ENCODE results near the gene FOLH1.
"Not testable (repeated sequence)": the region's sequence is repeated elsewhere in the genome, so short reads cannot be mapped to it uniquely, and the experiment has no call there.

Gene FOLH1

GRCh38 chr11:49213026-49213560 is 4.7 kb upstream of the FOLH1 start:
- TF ChIP-seq MYC (IDR thresholded peaks at IDR 0.05; ENCODE audit: low read depth, low read length), result no peak
- no peak for TF ChIP-seq MAX (IDR thresholded peaks at IDR 0.05; ENCODE audit: low read depth, low read length)
- no peak for TF ChIP-seq CTCF (IDR thresholded peaks at IDR 0.05; ENCODE audit: low read depth, low read length)
- no peak for TF ChIP-seq POLR2A (IDR thresholded peaks at IDR 0.05; ENCODE audit: extremely low read depth, insufficient read length)
- DNase-seq (ENCODE audit: low read depth), result no peak
- H3K4me3 ChIP-seq (ENCODE audit: low read depth, low read length), result no peak overlapping the region

GRCh38 chr11:49206999-49207398 is 1.4 kb downstream of the FOLH1 start:
- not testable (repeated sequence) for DNase-seq (ENCODE audit: low read depth); H3K4me3 ChIP-seq (ENCODE audit: low read depth, low read length)

GRCh38 chr11:49202287-49202976 is 6.0 kb downstream of the FOLH1 start:
- H3K4me3 ChIP-seq (ENCODE audit: low read depth, low read length), result no peak overlapping the region
- no peak for DNase-seq (ENCODE audit: low read depth)
- no peak for TF ChIP-seq MYC (IDR thresholded peaks at IDR 0.05; ENCODE audit: low read depth, low read length)
- no peak for TF ChIP-seq MAX (IDR thresholded peaks at IDR 0.05; ENCODE audit: low read depth, low read length)
- no peak for TF ChIP-seq CTCF (IDR thresholded peaks at IDR 0.05; ENCODE audit: low read depth, low read length)
- TF ChIP-seq POLR2A (IDR thresholded peaks at IDR 0.05; ENCODE audit: extremely low read depth, insufficient read length), result no peak

GRCh38 chr11:49196775-49197174 is 11.6 kb downstream of the FOLH1 start:
- H3K4me3 ChIP-seq (ENCODE audit: low read depth, low read length); DNase-seq (ENCODE audit: low read depth): not testable (repeated sequence)

- H3K4me3 ChIP-seq (ENCODE audit: low read depth, low read length); DNase-seq (ENCODE audit: low read depth): not testable (repeated sequence)
Observed at GRCh38 chr11:49196002-49196401, 12.4 kb downstream of the FOLH1 start.

GRCh38 chr11:49190287-49190686 is 18.1 kb downstream of the FOLH1 start:
- not testable (repeated sequence) for DNase-seq (ENCODE audit: low read depth); H3K4me3 ChIP-seq (ENCODE audit: low read depth, low read length)

- not testable (repeated sequence) for H3K4me3 ChIP-seq (ENCODE audit: low read depth, low read length); DNase-seq (ENCODE audit: low read depth)
Observed at GRCh38 chr11:49186225-49186624, 22.2 kb downstream of the FOLH1 start.

GRCh38 chr11:49185597-49185996 is 22.8 kb downstream of the FOLH1 start:
- DNase-seq (ENCODE audit: low read depth), result not testable (repeated sequence)

GRCh38 chr11:49184756-49185155 is 23.6 kb downstream of the FOLH1 start:
- not testable (repeated sequence) for DNase-seq (ENCODE audit: low read depth); H3K4me3 ChIP-seq (ENCODE audit: low read depth, low read length)

More at GRCh38 chr11:49185597-49185996, 22.8 kb downstream of the FOLH1 start:
- H3K4me3 ChIP-seq (ENCODE audit: low read depth, low read length), result not testable (repeated sequence)

GRCh38 chr11:49177936-49178335 is 30.5 kb downstream of the FOLH1 start:
- H3K4me3 ChIP-seq (ENCODE audit: low read depth, low read length); DNase-seq (ENCODE audit: low read depth): not testable (repeated sequence)

- not testable (repeated sequence) for H3K4me3 ChIP-seq (ENCODE audit: low read depth, low read length); DNase-seq (ENCODE audit: low read depth)
Observed at GRCh38 chr11:49175378-49175777, 33.0 kb downstream of the FOLH1 start.

GRCh38 chr11:49174691-49175366 is 33.6 kb downstream of the FOLH1 start:
- not testable (repeated sequence) for DNase-seq (ENCODE audit: low read depth); H3K4me3 ChIP-seq (ENCODE audit: low read depth, low read length)

- DNase-seq (ENCODE audit: low read depth); H3K4me3 ChIP-seq (ENCODE audit: low read depth, low read length): not testable (repeated sequence)
Observed at GRCh38 chr11:49171613-49172012, 36.8 kb downstream of the FOLH1 start.

Data from NB4 (cell line).